Hepatocyte (in vitro differentiated cells): ENCODE data around the gene DDX18. TPM values are rescaled to one million over a fixed set of nuclear protein-coding genes. Genes with fewer than 3 reads are reported as not detected.

ENCODE experiments used
- DNase-seq: peaks from one replicate; pipeline ENCODE4 v3.0.0-alpha.2; 2016; ENCODE audit warnings: low spot score
- H2AFZ ChIP-seq: fragments of 200-600 bp; sonication (generic); 2 replicates; pipeline ENCODE4 v1.6.0; 2016; ENCODE audit warnings: antibody characterized with exemption, mild to moderate bottlenecking
- H3K27ac ChIP-seq: fragments of 200-600 bp; sonication (generic); 2 replicates; pipeline ENCODE4 v1.5.1; 2016; ENCODE audit warnings: mild to moderate bottlenecking
- H3K27me3 ChIP-seq: fragments of 200-600 bp; sonication (generic); 2 replicates; pipeline ENCODE4 v1.6.1; 2016
- H3K36me3 ChIP-seq: fragments of 200-600 bp; sonication (generic); replicated peaks from 2 replicates; pipeline ENCODE4 v1.5.1; 2016; ENCODE audit warnings: low read depth; ENCODE audit not compliant: insufficient read depth
- H3K4me1 ChIP-seq: fragments of 200-600 bp; sonication (generic); 2 replicates; pipeline ENCODE4 v1.5.1; 2016; ENCODE audit warnings: mild to moderate bottlenecking, moderate library complexity; ENCODE audit not compliant: insufficient read depth
- H3K4me2 ChIP-seq: fragments of 200-600 bp; sonication (generic); 2 replicates; pipeline ENCODE4 v1.6.0; 2016
- H3K4me3 ChIP-seq: fragments of 200-600 bp; sonication (generic); 2 replicates; pipeline ENCODE4 v1.5.1; 2016; ENCODE audit warnings: mild to moderate bottlenecking
- H3K79me2 ChIP-seq: fragments of 200-600 bp; sonication (generic); 2 replicates; pipeline ENCODE4 v1.6.0; 2017; ENCODE audit warnings: mild to moderate bottlenecking
- H3K9me2 ChIP-seq: fragments of 200-600 bp; sonication (generic); replicated peaks from 2 replicates; pipeline ENCODE4 v1.6.0; 2017; ENCODE audit warnings: mild to moderate bottlenecking; ENCODE audit not compliant: insufficient read depth
- H3K9me3 ChIP-seq: fragments of 200-600 bp; sonication (generic); 2 replicates; pipeline ENCODE4 v1.5.1; 2016; ENCODE audit warnings: low read depth, mild to moderate bottlenecking
- H4K20me1 ChIP-seq: fragments of 200-600 bp; sonication (generic); 2 replicates; pipeline ENCODE4 v1.6.0; 2016; ENCODE audit warnings: mild to moderate bottlenecking; ENCODE audit not compliant: insufficient read depth, poor library complexity, severe bottlenecking
- CTCF ChIP-seq: fragments of 200-600 bp; sonication (generic); IDR thresholded peaks from 2 replicates; pipeline ENCODE4 v1.5.1; 2016; ENCODE audit warnings: antibody characterized with exemption, mild to moderate bottlenecking; ENCODE audit not compliant: poor library complexity
- EZH2 ChIP-seq: fragments of 200-600 bp; sonication (generic); IDR thresholded peaks from 2 replicates; pipeline ENCODE4 v1.6.1; 2016; ENCODE audit warnings: antibody characterized with exemption, mild to moderate bottlenecking, borderline replicate concordance
- EZH2phosphoT487 ChIP-seq: fragments of 200-600 bp; sonication (generic); IDR thresholded peaks from one replicate; pipeline ENCODE4 v1.6.1; 2018; ENCODE audit warnings: antibody characterized with exemption, mild to moderate bottlenecking, low read depth, moderate library complexity; ENCODE audit not compliant: unreplicated experiment, severe bottlenecking
- WGBS: methylation state at CpG from one replicate; pipeline ENCODE4 v1.1.6; 2016; ENCODE audit warnings: low lambda C conversion rate; ENCODE audit errors: missing lambda C conversion rate; 5-methylcytosine and 5-hydroxymethylcytosine counted together
- polyA plus RNA-seq: library from polyadenylated mRNA; unstranded; fragments of >200 nt; fragmentation: Nextera tagmentation; extraction: Ambion mirVana; gene quantifications from 2 replicates; pipeline ENCODE4 v1.2.1, GENCODE V29; 2016
- total RNA-seq: library from RNA; depleted of rRNA; stranded (reverse); fragments of >200 nt; gene quantifications from 2 replicates; pipeline ENCODE4 v1.2.3, GENCODE V29; 2014

DDX18 gene
- total and polyA plus RNA-seq, 2 experiments from 2014 or later: 27.7 to 58.9 TPM

GRCh38 chr2:117859924-117860647, 45.6 kb downstream of the DDX18 start:
- no peak overlapping the region for H3K4me2 ChIP-seq
- DNase-seq: no peak
- WGBS: 98% methylated on average over 63 of the region's 69 CpGs
- H3K27ac ChIP-seq: no peak overlapping the region
- no peaks in the 10 kb centered on the region for H3K27me3 ChIP-seq
- no peaks in the 10 kb centered on the region for H3K4me1 ChIP-seq
- no peaks in the 10 kb centered on the region for H4K20me1 ChIP-seq
- no peak overlapping the region for H2AFZ ChIP-seq
- no peaks in the 10 kb centered on the region for H3K9me3 ChIP-seq
- no peaks in the 10 kb centered on the region for H3K79me2 ChIP-seq
- no peak overlapping the region for H3K4me3 ChIP-seq
- no peaks in the 10 kb centered on the region for H3K9me2 ChIP-seq
- no peaks in the 10 kb centered on the region for H3K36me3 ChIP-seq
- TF ChIP-seq EZH2phosphoT487 (no peak), CTCF (no peak), EZH2 (no peak)

GRCh38 chr2:117862459-117862858, 48.0 kb downstream of the DDX18 start:
- H3K4me2 ChIP-seq: no peak overlapping the region

GRCh38 chr2:117875786-117876185, 61.3 kb downstream of the DDX18 start:
- Histone ChIP-seq H3K9me2 (no peaks in the 10 kb centered on the region), H3K79me2 (no peaks in the 10 kb centered on the region), H3K9me3 (no peaks in the 10 kb centered on the region), H3K27me3 (no peaks in the 10 kb centered on the region), H3K4me1 (no peaks in the 10 kb centered on the region), H3K36me3 (no peaks in the 10 kb centered on the region), H4K20me1 (no peaks in the 10 kb centered on the region), H3K27ac (no peak overlapping the region), H3K4me2 (no peak overlapping the region), H2AFZ (no peak overlapping the region), H3K4me3 (no peak overlapping the region)
- WGBS: 57% methylated on average over 1 of the region's 1 CpG
- no peak for DNase-seq
- no peak for TF ChIP-seq EZH2
- TF ChIP-seq EZH2phosphoT487: no peak
- no peak for TF ChIP-seq CTCF

More at GRCh38 chr2:117862459-117862858, 48.0 kb downstream of the DDX18 start:
- Histone ChIP-seq H3K9me3 (no peaks in the 10 kb centered on the region), H3K4me1 (no peaks in the 10 kb centered on the region), H3K9me2 (no peaks in the 10 kb centered on the region), H2AFZ (no peak overlapping the region), H3K4me3 (no peak overlapping the region), H3K36me3 (no peaks in the 10 kb centered on the region), H3K79me2 (no peaks in the 10 kb centered on the region), H3K27ac (no peak overlapping the region), H4K20me1 (no peaks in the 10 kb centered on the region), H3K27me3 (no peaks in the 10 kb centered on the region)
- TF ChIP-seq CTCF (no peak), EZH2 (no peak), EZH2phosphoT487 (no peak)
- no peak for DNase-seq
